Measurements from ENCODE around the gene IGFBPL1.

GRCh38 chr9:38431116-38431515 lies 6.9 kb upstream of the IGFBPL1 start:
- TF ChIP-seq CTCF (IDR thresholded peaks at IDR 0.05) (no peak), POLR2A (IDR thresholded peaks at IDR 0.05) (no peak)
